EL (cell line): Measurements from ENCODE around the gene CHAD.
"Not testable (repeated sequence)": the region's sequence is repeated elsewhere in the genome, so short reads cannot be mapped to it uniquely, and the experiment has no call there.

Source experiments
- DNase-seq: peaks from one replicate; pipeline ENCODE4 v3.0.0-alpha.2; 2016

CHAD gene

DNA sequence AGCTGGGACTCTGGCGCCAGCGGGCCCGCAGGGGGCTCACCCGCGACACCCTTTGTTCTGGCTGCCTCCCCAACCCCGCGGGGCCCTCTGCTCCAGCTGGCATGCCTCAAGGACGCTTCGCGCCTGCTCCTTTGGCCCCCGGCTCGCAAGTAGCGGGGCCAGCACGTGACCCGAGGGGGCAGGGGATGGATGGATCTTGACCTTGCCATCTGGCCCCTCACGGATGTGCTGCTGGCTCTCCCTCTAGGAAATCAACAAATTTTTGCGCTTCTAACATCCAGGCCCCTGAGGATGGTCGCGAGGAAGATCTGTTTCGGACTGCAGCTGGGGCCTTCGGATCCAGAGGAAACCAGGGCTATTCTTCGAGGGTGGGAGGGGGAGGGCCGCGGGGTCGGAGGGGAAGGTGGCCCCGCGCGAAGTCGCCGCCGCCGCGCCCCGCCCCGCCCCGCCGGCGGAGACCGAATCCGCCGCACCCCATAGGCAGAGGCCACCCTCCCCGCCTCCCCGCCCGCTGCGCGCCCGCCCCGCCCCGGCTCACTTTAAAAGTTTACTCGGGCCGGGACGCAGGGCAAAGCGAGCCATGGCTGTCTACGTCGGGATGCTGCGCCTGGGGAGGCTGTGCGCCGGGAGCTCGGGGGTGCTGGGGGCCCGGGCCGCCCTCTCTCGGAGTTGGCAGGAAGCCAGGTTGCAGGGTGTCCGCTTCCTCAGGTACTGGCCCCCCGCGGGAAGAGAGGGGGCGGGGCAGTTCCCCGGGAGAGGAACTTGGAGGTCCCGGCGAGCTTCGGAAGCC lies 42.8 kb downstream of the CHAD start, which contains the start of gene ACSF2:
Gene ACSF2, plus strand, starts transcription at position 537 of the 790 bp plus-strand sequence. Its CDS starts 44 bp downstream, at position 581.
- DNase-seq = peak; percentile 71

DNA sequence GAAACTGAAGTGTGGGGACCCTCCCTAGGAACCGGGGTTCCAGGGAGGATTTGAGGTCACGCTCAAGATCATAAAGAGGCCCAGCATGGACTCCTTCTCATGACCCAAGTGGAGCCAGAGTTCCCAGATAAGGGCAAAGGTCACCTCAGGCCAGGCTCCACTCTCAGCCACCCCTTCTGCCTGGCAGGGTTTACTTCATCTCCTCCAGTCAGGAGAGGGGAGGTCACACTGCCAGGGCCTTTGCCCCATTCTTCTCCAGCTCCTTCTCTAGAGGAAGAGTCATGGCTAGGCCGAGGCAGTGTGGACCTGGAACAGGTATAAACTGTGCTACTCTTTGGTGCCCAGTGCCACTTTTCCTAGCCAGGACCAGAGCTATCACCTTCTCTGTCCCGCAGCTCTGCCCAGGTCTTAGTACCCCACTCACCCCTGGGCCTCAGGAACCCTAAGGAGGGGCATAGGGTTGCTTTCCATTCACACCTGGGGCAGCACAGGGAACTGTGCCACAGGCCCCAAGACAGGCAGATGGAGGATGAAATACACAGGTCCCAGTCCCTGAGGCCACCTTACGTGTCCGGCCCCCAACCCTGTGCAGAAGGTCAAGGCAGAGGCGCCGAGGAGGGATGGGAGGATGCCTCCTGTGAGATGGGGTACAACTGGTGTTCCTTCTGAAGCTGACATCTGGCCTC lies 43.5 kb downstream of the CHAD start:
- DNase-seq = no peak

DNA sequence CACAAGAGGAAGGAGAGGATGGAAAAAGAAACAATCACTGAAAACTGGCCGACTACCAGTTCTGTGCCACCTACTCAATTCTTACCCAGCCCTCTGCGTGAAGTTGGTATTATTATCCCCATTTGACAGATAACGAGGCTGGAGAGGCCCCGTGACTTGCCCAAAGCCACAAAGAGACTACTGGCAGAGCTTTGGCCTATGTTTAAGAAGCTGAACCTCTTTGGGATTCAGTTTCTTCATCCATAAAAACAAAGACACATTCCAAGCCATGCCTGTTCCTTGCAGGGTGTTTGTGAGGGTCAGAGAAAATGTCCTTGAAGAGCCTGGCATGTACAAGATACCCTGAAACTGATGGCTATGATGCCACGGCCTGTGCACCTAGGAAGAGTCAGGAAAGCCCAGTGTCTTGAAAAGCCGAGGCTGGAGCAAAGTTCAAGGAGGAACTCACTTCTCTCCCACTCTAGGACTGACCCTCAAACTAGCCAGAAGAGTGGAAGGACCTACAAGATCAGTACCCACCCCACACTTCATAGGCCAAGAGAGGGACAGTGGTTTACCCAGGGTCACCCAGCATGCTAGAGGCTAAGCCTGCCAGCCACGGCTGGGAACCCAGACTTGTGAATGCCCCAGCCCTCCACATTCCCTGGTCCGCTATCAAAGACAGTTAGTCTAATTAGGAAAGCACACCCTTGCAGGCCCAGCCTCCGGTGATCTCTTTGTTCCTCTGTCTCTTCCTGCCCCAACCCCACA lies 44.3 kb downstream of the CHAD start:
- no peak for DNase-seq

DNA sequence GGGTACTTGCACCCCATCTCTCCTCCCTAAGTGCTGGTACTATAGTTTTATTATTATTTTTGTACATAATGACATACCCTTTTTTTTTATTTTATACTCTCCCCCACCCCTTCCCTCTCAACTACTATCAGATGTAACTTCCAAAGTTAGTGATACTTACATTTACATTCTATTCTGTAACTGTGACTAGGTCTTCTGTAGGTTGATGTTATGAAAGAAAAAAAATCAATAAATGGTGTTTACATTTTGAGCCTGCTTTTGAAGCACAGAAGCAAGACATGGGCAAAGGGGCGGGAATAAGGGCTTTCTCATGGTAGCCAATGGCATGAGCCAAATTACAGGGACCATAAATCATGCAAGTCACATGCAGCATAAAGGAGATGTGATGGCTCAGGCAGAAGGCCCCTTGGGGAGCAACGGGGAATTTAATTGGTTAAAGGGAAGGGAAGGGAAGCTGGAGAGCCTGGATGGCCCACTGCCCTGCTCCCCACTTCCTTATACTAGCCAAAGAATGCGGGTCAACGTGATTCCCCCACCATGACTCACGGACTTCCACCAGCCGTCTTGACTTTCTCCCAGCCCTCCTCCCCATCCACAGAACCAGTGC lies 45.0 kb downstream of the CHAD start:
- peak; percentile 99 for DNase-seq

DNA sequence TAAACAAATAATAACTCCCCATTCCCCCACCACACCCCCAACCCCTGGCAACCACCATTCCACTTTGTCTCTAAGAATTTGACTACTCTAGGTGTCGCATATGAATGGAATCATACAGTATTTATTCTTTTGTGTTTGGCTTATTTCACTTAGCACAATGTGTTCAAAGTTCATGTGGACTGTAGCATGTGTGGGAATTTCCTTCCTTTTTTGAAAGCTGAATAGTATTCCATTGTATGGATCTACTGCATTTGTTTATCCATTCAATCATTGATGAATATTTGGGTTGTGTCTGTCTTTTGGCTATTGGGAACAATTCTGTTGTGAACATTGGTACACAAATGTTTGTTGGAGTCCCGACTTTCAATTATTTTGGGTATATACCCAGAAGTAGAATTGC lies 45.9 kb downstream of the CHAD start:
- no peak for DNase-seq

DNA sequence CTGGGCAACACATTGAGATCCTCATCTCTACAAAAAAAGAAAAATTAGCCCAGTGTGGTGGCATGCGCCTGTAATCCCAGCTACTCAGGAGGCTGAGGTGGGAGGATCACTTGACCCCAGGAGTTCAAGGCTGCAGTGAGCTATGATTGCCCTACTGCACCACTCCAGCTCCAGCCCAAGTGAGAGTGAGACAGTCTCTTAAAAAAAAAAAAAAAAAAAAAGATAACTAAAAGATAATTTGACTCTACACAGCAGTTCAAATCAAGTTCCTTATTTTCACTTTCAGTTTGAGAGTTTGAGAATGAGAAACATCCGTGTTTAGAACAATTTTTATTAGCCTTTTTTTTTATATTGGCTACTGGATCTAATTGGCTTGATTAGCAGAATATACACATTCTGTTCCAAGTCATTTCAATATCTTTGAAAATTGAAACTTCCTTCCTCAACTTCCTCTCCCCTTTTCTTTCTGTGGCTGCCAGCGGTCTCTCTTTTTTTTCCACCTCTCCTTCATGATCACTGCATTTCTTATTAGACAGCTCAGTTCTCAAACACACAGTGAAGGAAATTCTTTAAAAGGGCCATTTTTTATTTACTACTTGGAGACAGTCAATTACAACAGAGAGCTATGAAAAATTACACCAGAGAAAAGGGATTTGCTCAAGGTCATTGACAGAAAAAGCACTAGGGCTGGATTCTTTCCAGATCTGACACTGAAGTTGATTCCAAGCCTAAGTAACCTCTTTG lies 47.2 kb downstream of the CHAD start:
- peak; percentile 24 for DNase-seq

DNA sequence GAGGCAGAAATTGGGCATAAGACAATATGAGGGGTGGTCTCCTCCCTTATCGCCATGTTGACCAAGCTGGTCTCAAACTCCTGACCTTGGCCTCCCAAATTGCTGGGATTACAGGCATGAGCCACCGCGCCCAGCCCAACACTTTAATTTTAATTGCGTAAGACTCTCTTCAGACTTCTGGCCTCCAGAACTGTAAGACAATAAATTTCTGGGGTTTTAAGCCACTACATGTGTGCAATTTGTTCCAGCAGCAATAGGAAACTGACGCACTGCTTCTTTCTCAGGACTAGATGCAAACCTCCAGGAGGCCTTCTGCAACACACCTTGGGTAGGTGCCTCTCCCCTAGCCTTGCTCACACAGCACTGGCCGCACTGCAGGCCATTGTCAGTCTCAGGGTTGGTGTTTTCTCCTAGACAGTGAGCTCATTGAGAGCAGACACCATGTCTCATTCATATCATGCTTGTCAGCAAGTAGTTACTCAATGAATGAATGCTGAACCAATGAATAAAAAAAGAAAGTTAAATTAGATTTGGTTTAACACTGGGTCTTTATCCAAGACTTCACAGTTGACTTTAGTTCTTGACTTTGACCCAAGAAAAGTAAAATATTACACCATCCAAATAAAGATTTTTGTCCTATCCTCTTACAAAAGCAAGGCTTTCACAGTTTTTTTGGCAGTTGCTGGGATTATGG lies 48.1 kb downstream of the CHAD start:
- no peak for DNase-seq

DNA sequence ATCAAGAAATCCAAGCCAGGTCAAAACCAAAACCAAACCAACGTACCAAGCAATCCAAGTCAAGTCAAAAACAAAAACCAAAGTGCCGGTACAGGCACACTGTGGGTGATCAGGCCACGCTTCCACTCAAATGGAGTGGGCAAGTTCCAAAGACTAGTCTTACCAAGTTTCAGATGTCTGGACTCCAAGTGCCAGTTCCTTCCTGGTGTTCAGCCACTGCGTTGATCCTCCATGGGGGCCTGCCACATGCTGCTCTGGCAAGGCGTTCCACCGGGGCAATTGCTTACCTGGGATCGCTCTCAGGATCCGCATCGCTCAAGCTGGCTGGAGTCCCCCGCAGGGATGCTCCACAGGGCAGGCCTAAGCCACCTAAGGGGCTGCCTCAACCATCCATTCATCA lies 49.1 kb downstream of the CHAD start:
- not testable (repeated sequence) for DNase-seq

DNA sequence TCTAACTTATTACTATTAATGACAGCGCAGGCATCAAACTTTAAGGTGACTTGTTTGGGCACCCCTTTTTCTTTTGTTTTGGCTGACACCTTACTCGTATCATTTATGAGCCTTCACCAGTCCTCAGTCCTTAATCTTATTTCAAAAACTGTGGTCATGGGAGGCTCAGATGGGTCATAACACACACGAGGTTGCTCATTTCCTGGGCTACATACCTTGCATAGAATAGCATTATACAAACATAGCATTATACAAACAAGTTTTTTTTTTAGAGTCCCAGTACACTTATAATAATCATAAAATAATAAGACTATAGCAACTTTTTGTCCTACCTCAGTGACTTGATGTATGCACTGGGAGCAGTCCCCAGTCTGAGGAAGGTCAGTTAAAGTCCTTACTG lies 53.9 kb downstream of the CHAD start:
- peak; percentile 27 for DNase-seq
